Liver (tissue), 3 donors: ENCODE results near the gene IKBKE.

Experiments
- ATF3 ChIP-seq: IDR thresholded peaks from 2 replicates; pipeline ENCODE4 v1.6.1; 2016; ENCODE audit warnings: antibody characterized with exemption
- CTCF ChIP-seq: fragments of 150-350 bp; IDR thresholded peaks from 2 replicates; pipeline ENCODE4 v1.5.1; 2017; ENCODE audit warnings: improper control_type of control experiment, low read depth, low read length; ENCODE audit not compliant: missing input control
- EGR1 ChIP-seq, 2 donors: IDR thresholded peaks; 2 replicates each; pipeline ENCODE4 v1.6.1; 2016 to 2018; ENCODE audit warnings: antibody characterized with exemption in 2 of 2, low read depth in 2 of 2
- HNF4A ChIP-seq, 2 donors: conservative IDR thresholded peaks; 2 replicates each; pipeline ENCODE4 v1.6.1; 2016; ENCODE audit warnings: antibody characterized with exemption in 2 of 2, mild to moderate bottlenecking in 2 of 2
- MAX ChIP-seq: IDR thresholded peaks from 2 replicates; pipeline ENCODE4 v1.6.1; 2016; ENCODE audit warnings: antibody characterized with exemption
- NR2F2 ChIP-seq: IDR thresholded peaks from 2 replicates; pipeline ENCODE4 v1.6.1; 2016; ENCODE audit warnings: antibody characterized with exemption
- REST ChIP-seq: IDR thresholded peaks from 2 replicates; pipeline ENCODE4 v1.6.1; 2016; ENCODE audit warnings: antibody characterized with exemption, mild to moderate bottlenecking
- RXRA ChIP-seq, 2 donors: IDR thresholded peaks; 2 replicates each; pipeline ENCODE4 v1.6.1; 2017 to 2018; ENCODE audit warnings: antibody characterized with exemption in 2 of 2, mild to moderate bottlenecking in 1 of 2
- YY1 ChIP-seq: IDR thresholded peaks from 2 replicates; pipeline ENCODE4 v1.6.1; 2016; ENCODE audit warnings: antibody characterized with exemption, mild to moderate bottlenecking
- donor health status: healthy.
- donor health status: healthy.

- TF ChIP-seq HNF4A (conservative IDR thresholded peaks at IDR 0.05) (no peak), NR2F2 (no peak), ATF3 (no peak), MAX (no peak), YY1 (no peak), REST (no peak), CTCF (no peak), EGR1 (IDR thresholded peaks at IDR 0.05; ENCODE audit: low read depth in 2 of 2) (no peak), RXRA (IDR thresholded peaks at IDR 0.05) (no peak)
Measured at GRCh38 chr1:206498685-206499084, 28.4 kb downstream of the IKBKE start.
